ENCODE data around the gene LCLAT1.

GRCh38 chr2:30455114-30455738, 8.2 kb downstream of the LCLAT1 start:
- TF ChIP-seq CTCF (IDR thresholded peaks at IDR 0.05) (no peak), POLR2AphosphoS5 (IDR thresholded peaks at IDR 0.05; ENCODE audit: low read depth, low read length) (no peak)
